AG09309 (cell line): ENCODE measurements around the gene CHEK2.

Experiments
- DNase-seq: peaks from one replicate; pipeline ENCODE4 v3.0.0-alpha.2; 2010; ENCODE audit warnings: low read depth
- H3K4me3 ChIP-seq: 2 replicates; pipeline ENCODE4 v1.5.1; 2011; ENCODE audit warnings: mild to moderate bottlenecking, low read depth, low read length, moderate library complexity; ENCODE audit not compliant: control insufficient read depth
- CTCF ChIP-seq: IDR thresholded peaks from 2 replicates; pipeline ENCODE4 v1.5.1; 2011; ENCODE audit warnings: mild to moderate bottlenecking, low read depth, low read length, inconsistent platforms; ENCODE audit not compliant: insufficient read depth, control insufficient read depth; ENCODE audit errors: missing control alignments

Gene CHEK2

GRCh38 chr22:28741785-28742561 lies at the start of gene CHEK2, which contains the start of gene HSCB:
TSS of gene CHEK2 (minus strand) at chr22:28741820. CDS start at chr22:28734721, 7,099 bp downstream.
TSS of gene HSCB (plus strand) at chr22:28742039. CDS start at chr22:28742096, 57 bp downstream.
- DNase-seq, result peak; percentile 92
- H3K4me3 ChIP-seq, result peak within 1 kb of the TSS; percentile 84
- TF ChIP-seq CTCF, result no peak

DNA sequence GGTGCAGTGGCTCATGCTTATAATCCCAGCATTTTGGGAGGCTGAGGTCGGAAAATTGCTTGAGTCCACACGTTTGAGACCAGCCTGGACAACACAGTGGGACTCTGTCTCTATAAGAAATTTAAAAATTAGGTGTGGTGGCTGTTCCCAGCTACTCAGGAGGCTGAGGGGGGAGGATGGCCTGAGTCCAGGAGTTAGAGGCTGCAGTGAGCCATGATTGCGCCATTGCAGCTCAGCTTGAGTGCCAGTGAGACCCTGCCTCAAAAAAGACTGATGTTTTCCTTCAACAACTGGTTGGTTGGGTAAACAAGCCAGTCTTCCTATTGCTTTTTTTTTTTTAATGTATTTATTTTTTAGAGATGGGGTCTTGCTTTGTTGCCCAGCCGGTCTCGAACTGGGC lies 49.5 kb upstream of the CHEK2 start:
- no peak for DNase-seq
- no peak for TF ChIP-seq CTCF
- H3K4me3 ChIP-seq, result no peak overlapping the region

DNA sequence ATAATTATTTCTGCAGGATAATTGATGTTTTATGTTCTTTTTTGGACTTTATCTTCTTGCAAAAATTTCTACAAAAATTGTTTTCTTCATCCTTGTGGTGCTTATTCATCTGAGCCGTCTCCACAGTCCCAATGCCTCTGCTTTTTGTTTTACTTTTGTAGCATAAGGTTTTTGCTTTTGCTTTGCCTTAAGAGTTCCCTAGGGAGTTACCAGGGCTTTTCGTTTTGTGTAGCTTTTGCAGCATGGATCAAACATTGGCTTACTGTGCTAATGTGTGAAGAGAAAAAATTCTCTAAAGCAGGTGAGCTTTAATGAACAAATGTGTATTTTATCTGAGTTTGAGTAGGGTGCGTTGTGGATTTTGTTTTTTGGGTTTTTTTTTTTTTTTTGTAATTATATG lies 47.0 kb upstream of the CHEK2 start:
- H3K4me3 ChIP-seq, result no peak overlapping the region

GRCh38 chr22:28783786-28784671 lies 42.4 kb upstream of the CHEK2 start:
- no peak for TF ChIP-seq CTCF
- no peak for DNase-seq

More for the DNA sequence above, 47.0 kb upstream of the CHEK2 start:
- DNase-seq, result no peak
- TF ChIP-seq CTCF, result no peak

GRCh38 chr22:28780296-28780695 lies 38.7 kb upstream of the CHEK2 start:
- H3K4me3 ChIP-seq, result no peak overlapping the region
- TF ChIP-seq CTCF, result no peak
- no peak for DNase-seq

More at GRCh38 chr22:28783786-28784671, 42.4 kb upstream of the CHEK2 start:
- H3K4me3 ChIP-seq, result no peak overlapping the region

GRCh38 chr22:28779833-28780232 lies 38.2 kb upstream of the CHEK2 start:
- H3K4me3 ChIP-seq, result no peak overlapping the region
- TF ChIP-seq CTCF, result no peak
- no peak for DNase-seq
